Activated B cell treated with CpG ODN at 0.5 μM for 24 hours (primary cell): Measurements from ENCODE around the gene PROSER3. TPM values are rescaled to one million over a fixed set of nuclear protein-coding genes. Genes with fewer than 3 reads are reported as not detected.

Experiments used
- ATAC-seq: fragments of 200-7000 bp; cut with Tn5 transposase; one replicate; pipeline ENCODE4 v1.10.0; 2021; ENCODE audit warnings: low read depth, mild to moderate bottlenecking, moderate library complexity
- CTCF ChIA-PET: fragments of 350-600 bp; sonication (Branson Sonifier 250); formaldehyde crosslinking; loops from one replicate; lab custom pipeline; 2021; ENCODE audit warnings: antibody characterized with exemption; lab: Charles Lee
- POLR2A ChIA-PET: fragments of 350-600 bp; sonication (Branson Sonifier 250); formaldehyde crosslinking; loops from one replicate; lab custom pipeline; 2021; ENCODE audit warnings: antibody characterized with exemption; lab: Charles Lee
- DNase-seq: peaks from one replicate; pipeline ENCODE4 v3.0.0; 2022
- H3K27ac Mint-ChIP-seq: one replicate; pipeline ENCODE4 v1.8.0; 2020; ENCODE audit warnings: mixed read lengths
- H3K27me3 Mint-ChIP-seq: one replicate; pipeline ENCODE4 v1.8.0; 2021; ENCODE audit warnings: mixed read lengths
- H3K36me3 Mint-ChIP-seq: one replicate; pipeline ENCODE4 v1.8.0; 2021; ENCODE audit warnings: low read depth, mixed read lengths
- H3K4me1 Mint-ChIP-seq: one replicate; pipeline ENCODE4 v1.8.0; 2021; ENCODE audit warnings: mixed read lengths
- H3K4me3 Mint-ChIP-seq: one replicate; pipeline ENCODE4 v1.8.0; 2020; ENCODE audit warnings: mild to moderate bottlenecking, mixed read lengths
- H3K9me3 Mint-ChIP-seq: one replicate; pipeline ENCODE4 v1.8.0; 2020; ENCODE audit warnings: mixed read lengths
- intact Hi-C: fragments of 100-400 bp; cut with micrococcal nuclease; formaldehyde crosslinking; loops from one replicate; pipeline ENCODE4 v1.15.1; 2024
- total RNA-seq: library from RNA; stranded (reverse); gene quantifications from 2 replicates; pipeline ENCODE4 v1.2.3, GENCODE V29; 2022
- TF ChIP-seq, protein P1 (sequence below): fragments of 200-600 bp; IDR thresholded peaks from one replicate; pipeline ENCODE4 v1.8.0; 2022; ENCODE audit warnings: antibody characterized with exemption, mild to moderate bottlenecking

Gene PROSER3
- total RNA-seq = 43.7 and 60.5 TPM in 2 replicates

DNA sequence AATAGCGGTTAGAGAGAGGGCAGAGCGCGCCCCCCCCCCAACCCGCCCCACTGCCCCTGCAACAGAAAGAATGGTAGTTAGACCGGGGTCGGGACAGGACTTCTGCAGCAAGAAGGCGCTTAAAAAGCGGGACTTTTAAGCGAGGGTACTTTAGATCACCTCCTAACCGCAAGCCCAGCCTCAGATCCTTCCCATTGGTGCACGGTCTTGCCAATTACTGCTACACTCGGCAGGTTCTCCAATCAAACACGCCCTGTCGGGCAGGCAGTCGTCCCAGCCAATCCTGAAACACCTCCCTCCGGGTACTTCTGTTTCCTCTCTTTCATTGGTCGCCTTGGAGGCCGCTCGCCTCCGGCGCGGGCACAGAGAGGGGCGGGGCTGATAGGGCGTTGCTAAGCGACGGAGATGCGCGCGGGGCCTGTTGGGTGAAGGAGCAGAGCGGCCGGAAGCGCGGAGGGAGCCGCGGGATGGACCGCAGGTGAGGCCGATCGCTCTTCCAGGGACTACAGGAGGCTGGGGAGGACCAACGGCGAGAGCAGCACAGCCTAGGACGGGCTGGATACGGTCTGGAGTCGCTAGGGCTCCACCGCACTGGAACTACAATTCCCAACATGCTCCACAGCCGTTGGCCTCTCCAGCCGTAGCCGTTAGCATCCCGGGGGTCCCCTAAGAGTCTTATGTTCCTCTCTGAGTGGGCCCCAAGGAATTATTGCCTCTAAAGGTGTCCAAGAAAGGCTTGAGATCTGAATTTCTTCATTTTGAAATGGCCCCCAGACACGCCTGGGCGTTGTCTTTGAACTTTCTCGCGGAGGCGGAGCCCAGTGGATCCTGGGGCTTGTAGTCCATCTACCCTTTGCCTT is at the start of gene PROSER3:
Gene PROSER3, plus strand, starts transcription at position 428 of the 860 bp plus-strand sequence. Its CDS starts 40 bp downstream, at position 468.
- ATAC-seq (peak; percentile 95), DNase-seq (peak; percentile 94)
- peaks cover 15% of the 10 kb centered on the region for H3K27me3 Mint-ChIP-seq
- TF ChIP-seq, protein P1, sequence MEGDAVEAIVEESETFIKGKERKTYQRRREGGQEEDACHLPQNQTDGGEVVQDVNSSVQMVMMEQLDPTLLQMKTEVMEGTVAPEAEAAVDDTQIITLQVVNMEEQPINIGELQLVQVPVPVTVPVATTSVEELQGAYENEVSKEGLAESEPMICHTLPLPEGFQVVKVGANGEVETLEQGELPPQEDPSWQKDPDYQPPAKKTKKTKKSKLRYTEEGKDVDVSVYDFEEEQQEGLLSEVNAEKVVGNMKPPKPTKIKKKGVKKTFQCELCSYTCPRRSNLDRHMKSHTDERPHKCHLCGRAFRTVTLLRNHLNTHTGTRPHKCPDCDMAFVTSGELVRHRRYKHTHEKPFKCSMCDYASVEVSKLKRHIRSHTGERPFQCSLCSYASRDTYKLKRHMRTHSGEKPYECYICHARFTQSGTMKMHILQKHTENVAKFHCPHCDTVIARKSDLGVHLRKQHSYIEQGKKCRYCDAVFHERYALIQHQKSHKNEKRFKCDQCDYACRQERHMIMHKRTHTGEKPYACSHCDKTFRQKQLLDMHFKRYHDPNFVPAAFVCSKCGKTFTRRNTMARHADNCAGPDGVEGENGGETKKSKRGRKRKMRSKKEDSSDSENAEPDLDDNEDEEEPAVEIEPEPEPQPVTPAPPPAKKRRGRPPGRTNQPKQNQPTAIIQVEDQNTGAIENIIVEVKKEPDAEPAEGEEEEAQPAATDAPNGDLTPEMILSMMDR = no peak
- CTCF ChIA-PET = no interaction called here
- H3K9me3 Mint-ChIP-seq = no peaks in the 10 kb centered on the region
- peaks cover 33% of the 10 kb centered on the region for H3K36me3 Mint-ChIP-seq
- peak within 1 kb of the TSS; percentile 97 for H3K4me3 Mint-ChIP-seq
- peaks cover 33% of the 10 kb centered on the region for H3K4me1 Mint-ChIP-seq
- intact Hi-C loops = loop anchor here (1.0 to 5.0 kb wide), 5 partner anchors 10 to 211 kb away; partner anchors contain the start of genes ARHGAP33, LIN37 and TMEM147
- H3K27ac Mint-ChIP-seq = peak within 1 kb of the TSS; percentile 96
- POLR2A ChIA-PET = interaction anchor here (0.7 to 3.8 kb wide), 6 partner anchors 8 to 56 kb away, joined by 3 to 69 read pairs (median 10); partner anchors contain the start of genes IGFLR1, LIN37, PSENEN and U2AF1L4

DNA sequence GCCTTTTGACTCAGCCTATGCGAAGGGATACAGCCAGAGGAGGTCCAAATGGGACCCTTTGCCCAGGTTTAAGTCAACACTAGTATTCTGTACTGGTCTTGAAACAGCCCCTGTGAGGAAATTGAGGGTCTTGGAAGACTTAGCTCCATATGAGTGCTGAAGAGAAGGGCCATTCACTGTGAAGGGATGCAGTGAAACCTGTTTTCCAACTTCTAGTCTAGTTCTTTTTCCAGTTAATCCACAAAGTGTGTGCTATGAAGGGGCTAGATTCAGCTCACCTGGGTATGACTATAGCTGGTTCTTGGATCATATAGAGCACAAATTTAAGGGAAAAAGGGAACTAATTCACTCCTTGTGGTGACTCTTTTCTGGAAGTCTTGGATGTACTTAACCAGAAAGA is 49.6 kb upstream of the PROSER3 start:
- Mint-ChIP-seq H3K9me3 (no peaks in the 10 kb centered on the region), H3K4me1 (peaks cover 33% of the 10 kb centered on the region), H3K36me3 (no peaks in the 10 kb centered on the region), H3K4me3 (no peak overlapping the region), H3K27me3 (no peaks in the 10 kb centered on the region), H3K27ac (no peak overlapping the region)
- ATAC-seq = no peak
- TF ChIP-seq, protein P1 = no peak
- ChIA-PET CTCF (interaction anchor here (0.8 kb wide), 1 partner anchor 14 kb away, joined by 6 read pairs; no protein-coding TSS in a partner anchor), POLR2A (no interaction called here)
- DNase-seq = no peak
- intact Hi-C loops = no loop called here

DNA sequence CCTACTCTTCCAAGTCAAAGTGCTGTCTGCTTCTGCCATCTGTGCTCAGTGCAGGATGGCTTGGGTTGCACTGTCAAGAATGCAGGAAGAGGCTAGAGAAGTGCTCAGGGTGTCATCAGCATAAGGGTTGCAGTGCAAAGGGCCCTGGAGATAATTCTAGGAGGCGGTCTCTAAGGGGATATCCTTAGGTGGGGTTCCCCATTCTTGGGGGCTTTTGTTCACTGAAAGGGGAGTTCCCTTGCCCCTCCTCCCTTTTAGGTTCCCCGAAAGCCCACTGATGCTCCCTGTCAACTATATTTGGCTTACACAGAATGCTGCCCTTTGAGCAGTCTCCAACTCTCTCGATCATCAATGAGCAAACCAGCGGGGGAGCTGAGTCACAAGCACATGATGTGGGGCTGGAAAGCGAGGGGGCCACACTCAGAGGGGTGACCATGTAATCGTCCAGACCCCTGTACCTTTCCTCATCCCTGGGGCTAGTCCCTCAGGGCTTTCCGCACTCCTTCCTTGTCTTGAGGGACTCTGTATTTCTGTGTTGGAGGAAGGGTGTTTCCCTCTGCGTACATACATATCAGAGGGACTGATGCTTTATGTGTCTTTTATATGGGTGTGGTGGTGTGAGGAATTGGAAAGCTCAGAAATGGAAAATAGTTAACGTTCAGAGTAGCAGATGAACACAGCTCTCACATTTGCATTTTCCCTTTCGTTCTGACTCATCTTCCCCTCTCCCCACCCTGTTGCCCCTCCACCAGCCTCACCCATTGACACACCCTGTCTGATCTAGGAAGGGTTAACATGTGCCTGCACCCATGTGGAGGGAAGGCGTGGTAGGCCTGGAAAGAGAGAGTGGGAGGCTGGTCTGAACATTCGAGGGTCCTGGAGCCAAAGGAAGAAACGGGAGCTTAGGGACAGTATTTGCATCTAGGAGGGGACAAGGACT is 46.9 kb upstream of the PROSER3 start:
- TF ChIP-seq, protein P1 = no peak
- intact Hi-C loops = loop anchor here (1.0 to 10.0 kb wide), 4 partner anchors 9 to 386 kb away; partner anchors contain the start of genes CD22 and FFAR1
- Mint-ChIP-seq H3K4me1 (peaks cover 59% of the 10 kb centered on the region), H3K9me3 (no peaks in the 10 kb centered on the region), H3K27me3 (no peaks in the 10 kb centered on the region), H3K36me3 (no peaks in the 10 kb centered on the region), H3K4me3 (peak overlapping the region; percentile 62), H3K27ac (peak overlapping the region; percentile 96)
- ChIA-PET CTCF (interaction anchor here (5.7 kb wide), 1 partner anchor 15 kb away, joined by 57 read pairs; no protein-coding TSS in a partner anchor), POLR2A (interaction anchor here (0.6 to 7.2 kb wide), 13 partner anchors 10 to 673 kb away, joined by 3 to 238 read pairs (median 5); partner anchors contain the start of genes COX6B1, HAUS5, IGFLR1 and LIN37)
- ATAC-seq (peak; percentile 56), DNase-seq (peak; percentile 53)

DNA sequence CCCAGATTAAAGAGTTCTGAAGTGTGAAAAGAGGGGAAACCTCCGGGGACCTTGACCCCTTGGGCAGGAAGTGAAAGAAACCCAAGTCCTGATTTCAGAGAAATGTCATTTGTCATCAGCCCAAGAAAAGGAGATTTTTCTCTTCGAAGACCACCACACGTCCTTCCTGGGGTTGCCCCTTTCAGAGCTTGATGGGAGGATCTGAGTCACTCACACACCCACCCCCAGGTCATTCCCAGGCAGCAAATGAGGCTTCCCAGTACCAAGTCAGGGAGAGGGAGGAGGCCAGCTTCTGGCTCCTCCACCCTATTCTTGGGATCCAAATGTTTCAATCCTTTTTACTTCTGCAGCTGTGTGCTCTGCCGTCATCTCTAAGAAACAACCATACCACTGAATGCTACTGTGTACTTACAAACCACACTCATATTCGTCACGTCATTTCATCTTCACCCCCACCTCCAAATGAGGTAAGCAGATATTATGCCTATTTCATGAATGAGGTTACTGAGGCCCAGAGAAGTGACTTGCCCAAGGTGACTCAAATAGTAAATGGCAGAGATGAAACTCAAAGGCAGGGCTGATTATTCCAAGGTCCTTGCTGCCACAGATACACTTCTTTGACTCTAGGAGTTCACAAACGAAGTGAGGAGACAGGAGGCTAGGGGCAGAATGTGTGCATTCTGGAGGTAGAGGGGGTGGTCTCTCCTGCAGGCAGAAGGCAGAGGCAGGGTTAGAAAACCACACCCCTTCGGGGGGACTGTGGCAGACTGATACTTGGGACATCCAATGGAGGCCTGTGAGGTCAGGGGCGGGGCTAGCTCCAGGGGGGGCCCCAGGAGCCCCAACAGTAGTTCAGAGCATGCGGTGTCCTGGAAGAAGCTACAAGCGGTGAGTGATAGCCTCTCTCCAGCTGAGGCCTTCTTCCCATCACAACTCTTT is 45.1 kb upstream of the PROSER3 start:
- H3K4me1 Mint-ChIP-seq = peaks cover 67% of the 10 kb centered on the region
- H3K9me3 Mint-ChIP-seq = no peaks in the 10 kb centered on the region
- H3K27me3 Mint-ChIP-seq = no peaks in the 10 kb centered on the region
- intact Hi-C loops = loop anchor here (5.0 to 10.0 kb wide), 2 partner anchors 366 to 388 kb away; partner anchors contain the start of genes CD22 and FFAR1
- CTCF ChIA-PET = interaction anchor here (5.7 kb wide), 1 partner anchor 17 kb away, joined by 57 read pairs; no protein-coding TSS in a partner anchor
- TF ChIP-seq, protein P1 = no peak
- POLR2A ChIA-PET = interaction anchor here (0.5 to 7.2 kb wide), 11 partner anchors 14 to 393 kb away, joined by 4 to 238 read pairs (median 6); partner anchors contain the start of genes COX6B1, IGFLR1, LIN37 and NFKBID
- H3K36me3 Mint-ChIP-seq = peaks cover 7% of the 10 kb centered on the region
- peak overlapping the region; percentile 96 for H3K27ac Mint-ChIP-seq
- peak; percentile 1 for ATAC-seq
- H3K4me3 Mint-ChIP-seq = peak overlapping the region; percentile 93
- DNase-seq = peak; percentile 42
